ENCODE data around the gene PODXL.

DNA sequence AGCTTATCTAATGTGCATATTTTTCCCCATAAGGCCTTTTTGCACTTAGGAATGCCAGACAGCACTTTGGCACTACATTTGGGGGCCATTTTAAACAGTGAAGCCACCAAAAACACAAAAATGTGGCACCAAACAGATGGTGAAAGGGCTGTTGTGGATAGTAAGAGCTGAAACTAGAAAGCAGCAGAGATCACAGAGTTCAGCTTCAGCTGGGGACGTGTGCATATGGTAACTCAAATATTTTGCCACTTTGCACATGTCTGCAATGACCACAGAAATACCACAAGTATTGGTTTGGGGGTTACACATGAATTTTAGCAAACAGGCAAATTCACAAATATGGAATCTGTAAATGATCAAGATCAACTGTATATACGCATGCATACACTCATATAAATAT, 72.8 kb downstream of the PODXL start:
- TF ChIP-seq LEF1 (IDR thresholded peaks at IDR 0.05; ENCODE audit: borderline replicate concordance) (no peak), NFRKB (IDR thresholded peaks at IDR 0.05) (no peak), L3MBTL2 (conservative IDR thresholded peaks at IDR 0.05) (no peak), BHLHE40 (IDR thresholded peaks at IDR 0.05; ENCODE audit: borderline replicate concordance) (no peak), FOXA1 (IDR thresholded peaks at IDR 0.05) (no peak), HDGF (IDR thresholded peaks at IDR 0.05; ENCODE audit: borderline replicate concordance) (no peak), CTBP1 (IDR thresholded peaks at IDR 0.05; ENCODE audit: borderline replicate concordance) (no peak), SP1 (IDR thresholded peaks at IDR 0.05) (no peak), ZNF384 (IDR thresholded peaks at IDR 0.05) (no peak)
